ENCODE data around the gene BACH1. TPM values are rescaled to one million over a fixed set of nuclear protein-coding genes. Genes with fewer than 3 reads are reported as not detected.

Gene BACH1
- total RNA-seq, 1 experiment from 2014 or later = 20.0 TPM

GRCh38 chr21:29374481-29374880 is 75.8 kb downstream of the BACH1 start:
- intact Hi-C loops (cut with micrococcal nuclease; ENCODE audit: unreplicated experiment) = loop anchor here (5.0 kb wide), 1 partner anchor 212 kb away; no protein-coding TSS in a partner anchor
- H3K4me1 ChIP-seq (ENCODE audit: control insufficient read depth, insufficient read depth, low read length) = no peaks in the 10 kb centered on the region
- in situ Hi-C loops (cut with HindIII; ENCODE audit: low pct_unique_long_range_greater_than_20kb, low sequenced_read_pairs) = no loop called here
- no TSS peak for BruUV-seq (replicated peaks)
- H3K4me3 ChIP-seq (ENCODE audit: low read depth in 2 of 2, low read length in 2 of 2) = no peak overlapping the region
- H3K9me3 ChIP-seq (ENCODE audit: control insufficient read depth, insufficient read depth, low read depth, low read length) = no peaks in the 10 kb centered on the region
- POLR2A ChIA-PET = no interaction called here
- no peaks in the 10 kb centered on the region for H3K36me3 ChIP-seq (ENCODE audit: control insufficient read depth, insufficient read depth, low read length)
- H3K27ac ChIP-seq (ENCODE audit: low read length) = no peak overlapping the region
- CTCF ChIA-PET = no interaction called here
- H3K27me3 ChIP-seq (ENCODE audit: control insufficient read depth, insufficient read depth, low read length) = no peaks in the 10 kb centered on the region
- no peak for TF ChIP-seq SIN3A (IDR thresholded peaks at IDR 0.05; ENCODE audit: borderline replicate concordance, insufficient read depth, low read depth, low read length)
- no peak for TF ChIP-seq CTCF (IDR thresholded peaks at IDR 0.05)
- TF ChIP-seq TCF7L2 (IDR thresholded peaks at IDR 0.05; ENCODE audit: low read depth, low read length) = no peak
- no peak for TF ChIP-seq POLR2AphosphoS5 (IDR thresholded peaks at IDR 0.05; ENCODE audit: low read depth, low read length)
- TF ChIP-seq, protein P1, sequence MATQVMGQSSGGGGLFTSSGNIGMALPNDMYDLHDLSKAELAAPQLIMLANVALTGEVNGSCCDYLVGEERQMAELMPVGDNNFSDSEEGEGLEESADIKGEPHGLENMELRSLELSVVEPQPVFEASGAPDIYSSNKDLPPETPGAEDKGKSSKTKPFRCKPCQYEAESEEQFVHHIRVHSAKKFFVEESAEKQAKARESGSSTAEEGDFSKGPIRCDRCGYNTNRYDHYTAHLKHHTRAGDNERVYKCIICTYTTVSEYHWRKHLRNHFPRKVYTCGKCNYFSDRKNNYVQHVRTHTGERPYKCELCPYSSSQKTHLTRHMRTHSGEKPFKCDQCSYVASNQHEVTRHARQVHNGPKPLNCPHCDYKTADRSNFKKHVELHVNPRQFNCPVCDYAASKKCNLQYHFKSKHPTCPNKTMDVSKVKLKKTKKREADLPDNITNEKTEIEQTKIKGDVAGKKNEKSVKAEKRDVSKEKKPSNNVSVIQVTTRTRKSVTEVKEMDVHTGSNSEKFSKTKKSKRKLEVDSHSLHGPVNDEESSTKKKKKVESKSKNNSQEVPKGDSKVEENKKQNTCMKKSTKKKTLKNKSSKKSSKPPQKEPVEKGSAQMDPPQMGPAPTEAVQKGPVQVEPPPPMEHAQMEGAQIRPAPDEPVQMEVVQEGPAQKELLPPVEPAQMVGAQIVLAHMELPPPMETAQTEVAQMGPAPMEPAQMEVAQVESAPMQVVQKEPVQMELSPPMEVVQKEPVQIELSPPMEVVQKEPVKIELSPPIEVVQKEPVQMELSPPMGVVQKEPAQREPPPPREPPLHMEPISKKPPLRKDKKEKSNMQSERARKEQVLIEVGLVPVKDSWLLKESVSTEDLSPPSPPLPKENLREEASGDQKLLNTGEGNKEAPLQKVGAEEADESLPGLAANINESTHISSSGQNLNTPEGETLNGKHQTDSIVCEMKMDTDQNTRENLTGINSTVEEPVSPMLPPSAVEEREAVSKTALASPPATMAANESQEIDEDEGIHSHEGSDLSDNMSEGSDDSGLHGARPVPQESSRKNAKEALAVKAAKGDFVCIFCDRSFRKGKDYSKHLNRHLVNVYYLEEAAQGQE (IDR thresholded peaks at IDR 0.05; ENCODE audit: insufficient read depth in 1 of 2, low read depth in 2 of 2, low read length in 1 of 2) = no peak
- no peak for ATAC-seq
- DNase-seq (ENCODE audit: low read depth, low spot score) = no peak

DNA sequence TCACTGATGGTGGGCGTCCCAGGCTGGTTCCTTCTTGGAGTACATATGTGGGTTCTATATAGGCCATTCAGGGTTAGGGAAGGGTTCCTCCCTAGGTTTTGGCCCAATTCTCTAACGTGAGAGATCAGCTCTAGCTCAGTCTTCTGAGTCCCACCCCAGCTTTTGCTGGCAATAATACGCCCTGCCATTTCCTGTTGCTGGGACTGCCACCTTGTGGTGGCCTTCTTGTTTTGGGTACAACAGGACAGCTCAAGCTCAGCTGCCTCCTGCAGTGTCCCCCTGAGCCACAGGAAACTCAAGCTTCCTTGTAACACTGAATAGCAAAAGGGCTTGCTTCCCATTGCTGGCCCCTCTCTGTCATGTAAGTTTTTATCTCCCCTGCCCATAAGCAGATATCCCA is 77.8 kb downstream of the BACH1 start:
- ChIA-PET POLR2A (no interaction called here), CTCF (interaction anchor here (0.6 to 1.0 kb wide), 3 partner anchors 213 to 287 kb away, joined by 3 read pairs; no protein-coding TSS in a partner anchor)
- intact Hi-C loops (cut with micrococcal nuclease; ENCODE audit: unreplicated experiment) (no loop called here), in situ Hi-C loops (cut with HindIII; ENCODE audit: low pct_unique_long_range_greater_than_20kb, low sequenced_read_pairs) (no loop called here)
- Histone ChIP-seq H3K36me3 (ENCODE audit: control insufficient read depth, insufficient read depth, low read length) (no peaks in the 10 kb centered on the region), H3K27ac (ENCODE audit: low read length) (no peak overlapping the region), H3K4me1 (ENCODE audit: control insufficient read depth, insufficient read depth, low read length) (peaks cover 2% of the 10 kb centered on the region; the same call in 1 of the 2 replicates), H3K4me3 (ENCODE audit: low read depth in 2 of 2, low read length in 2 of 2) (no peak overlapping the region), H3K27me3 (ENCODE audit: control insufficient read depth, insufficient read depth, low read length) (no peaks in the 10 kb centered on the region), H3K9me3 (ENCODE audit: control insufficient read depth, insufficient read depth, low read depth, low read length) (no peaks in the 10 kb centered on the region)
- DNase-seq (ENCODE audit: low read depth, low spot score) (no peak), ATAC-seq (no peak)
- BruUV-seq (replicated peaks) = no TSS peak
- no peak for TF ChIP-seq POLR2AphosphoS5 (IDR thresholded peaks at IDR 0.05; ENCODE audit: low read depth, low read length)
- TF ChIP-seq SIN3A (IDR thresholded peaks at IDR 0.05; ENCODE audit: borderline replicate concordance, insufficient read depth, low read depth, low read length) = no peak
- TF ChIP-seq, protein P1 (IDR thresholded peaks at IDR 0.05; ENCODE audit: insufficient read depth in 1 of 2, low read depth in 2 of 2, low read length in 1 of 2) = no peak
- no peak for TF ChIP-seq TCF7L2 (IDR thresholded peaks at IDR 0.05; ENCODE audit: low read depth, low read length)
- TF ChIP-seq CTCF (IDR thresholded peaks at IDR 0.05) = peak; percentile 45
